Gastrocnemius medialis (tissue), 4 donors: ENCODE results near the gene ELF1.

Experiments
- POLR2A ChIP-seq, 2 donors: fragments of 450-650 bp; IDR thresholded peaks; one replicate each; pipeline ENCODE4 v1.6.1; 2017; ENCODE audit warnings: antibody characterized with exemption in 2 of 2, mild to moderate bottlenecking in 2 of 2, moderate library complexity in 2 of 2
- TF ChIP-seq, protein P1 (sequence below), 5 experiments: fragments of 450-650 bp in 3 of 5; fragments of 200-600 bp in 2 of 5; sonication (generic) in 2 of 5; IDR thresholded peaks in 4 of 5; conservative IDR thresholded peaks in 1 of 5; 1 replicate in 4 of 5; 2 replicates in 1 of 5; pipeline ENCODE4 v1.5.1; 2016 to 2019; ENCODE audit warnings: antibody characterized with exemption in 5 of 5, mild to moderate bottlenecking in 3 of 5, moderate library complexity in 3 of 5

DNA sequence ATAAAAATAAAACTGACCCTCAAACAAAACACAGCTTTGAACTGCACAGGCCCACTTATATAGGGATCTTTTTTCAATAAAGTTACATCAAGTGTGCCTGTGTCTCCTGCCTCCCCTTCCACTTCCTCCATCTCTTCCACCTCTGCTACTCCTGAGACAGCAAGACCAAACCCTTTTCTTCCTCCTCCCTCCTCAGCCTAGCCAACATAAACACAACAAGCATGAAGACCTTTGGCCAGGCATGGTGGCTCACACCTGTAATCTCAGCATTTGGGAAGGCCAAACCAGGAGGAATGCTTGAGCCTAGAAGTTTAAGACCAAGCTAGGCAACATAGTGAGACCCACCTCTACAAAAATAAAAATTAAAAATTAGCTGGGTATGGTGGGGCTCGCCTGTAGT is 72.6 kb downstream of the ELF1 start:
- TF ChIP-seq, protein P1, sequence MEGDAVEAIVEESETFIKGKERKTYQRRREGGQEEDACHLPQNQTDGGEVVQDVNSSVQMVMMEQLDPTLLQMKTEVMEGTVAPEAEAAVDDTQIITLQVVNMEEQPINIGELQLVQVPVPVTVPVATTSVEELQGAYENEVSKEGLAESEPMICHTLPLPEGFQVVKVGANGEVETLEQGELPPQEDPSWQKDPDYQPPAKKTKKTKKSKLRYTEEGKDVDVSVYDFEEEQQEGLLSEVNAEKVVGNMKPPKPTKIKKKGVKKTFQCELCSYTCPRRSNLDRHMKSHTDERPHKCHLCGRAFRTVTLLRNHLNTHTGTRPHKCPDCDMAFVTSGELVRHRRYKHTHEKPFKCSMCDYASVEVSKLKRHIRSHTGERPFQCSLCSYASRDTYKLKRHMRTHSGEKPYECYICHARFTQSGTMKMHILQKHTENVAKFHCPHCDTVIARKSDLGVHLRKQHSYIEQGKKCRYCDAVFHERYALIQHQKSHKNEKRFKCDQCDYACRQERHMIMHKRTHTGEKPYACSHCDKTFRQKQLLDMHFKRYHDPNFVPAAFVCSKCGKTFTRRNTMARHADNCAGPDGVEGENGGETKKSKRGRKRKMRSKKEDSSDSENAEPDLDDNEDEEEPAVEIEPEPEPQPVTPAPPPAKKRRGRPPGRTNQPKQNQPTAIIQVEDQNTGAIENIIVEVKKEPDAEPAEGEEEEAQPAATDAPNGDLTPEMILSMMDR (IDR thresholded peaks at IDR 0.05 in 4 of 5, conservative IDR thresholded peaks at IDR 0.05 in 1 of 5), result no peak
- no peak for TF ChIP-seq POLR2A (IDR thresholded peaks at IDR 0.05)
